ENCODE data around the gene CCDC134.

The CCDC134 gene

DNA sequence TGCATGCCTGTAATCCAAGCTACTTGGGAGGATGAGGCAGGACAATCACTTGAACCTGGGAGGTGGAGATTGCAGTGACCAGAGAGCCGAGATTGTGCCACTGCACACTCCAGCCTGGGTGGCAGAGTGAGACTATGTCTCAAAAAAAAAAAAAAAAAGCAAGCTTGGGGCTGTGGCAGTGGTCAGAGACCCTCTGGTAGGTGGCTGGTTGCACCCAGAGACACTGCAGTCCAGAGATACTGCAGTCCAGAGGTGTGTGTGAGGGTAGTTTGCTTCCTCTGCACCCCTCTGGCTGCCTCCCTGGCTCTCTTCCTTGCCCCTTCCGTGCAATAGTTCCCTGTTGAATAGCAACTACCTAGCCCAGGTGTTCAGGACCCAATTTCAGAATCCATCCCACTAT, 1.7 kb upstream of the CCDC134 start:
- Histone ChIP-seq H3K9me2 (ENCODE audit: low read depth, low read length) (no peaks in the 10 kb centered on the region), H3K79me2 (ENCODE audit: insufficient read depth, low read length) (peaks cover 15% of the 10 kb centered on the region), H2AFZ (ENCODE audit: low read length) (no peak overlapping the region), H4K20me1 (ENCODE audit: insufficient read depth, low read length) (no peaks in the 10 kb centered on the region), H3K27ac (ENCODE audit: low read depth, low read length, poor library complexity, severe bottlenecking) (no peak overlapping the region), H3K36me3 (ENCODE audit: insufficient read depth, low read length) (no peaks in the 10 kb centered on the region; the same call in 1 of the 2 replicates), H3K4me3 (ENCODE audit: low read depth, low read length, poor library complexity, severe bottlenecking) (no peak overlapping the region), H3K4me1 (ENCODE audit: insufficient read depth, low read length, severe bottlenecking) (peaks cover 26% of the 10 kb centered on the region), H3F3A (ENCODE audit: insufficient read depth, low read length) (no peaks in the 10 kb centered on the region), H3K4me2 (ENCODE audit: low read length) (no peak overlapping the region), H3K27me3 (ENCODE audit: insufficient read depth, low read length) (no peaks in the 10 kb centered on the region), H3K9ac (ENCODE audit: low read length) (no peak overlapping the region), H3K9me3 (ENCODE audit: low read length) (no peaks in the 10 kb centered on the region)
- TF ChIP-seq, protein P1, sequence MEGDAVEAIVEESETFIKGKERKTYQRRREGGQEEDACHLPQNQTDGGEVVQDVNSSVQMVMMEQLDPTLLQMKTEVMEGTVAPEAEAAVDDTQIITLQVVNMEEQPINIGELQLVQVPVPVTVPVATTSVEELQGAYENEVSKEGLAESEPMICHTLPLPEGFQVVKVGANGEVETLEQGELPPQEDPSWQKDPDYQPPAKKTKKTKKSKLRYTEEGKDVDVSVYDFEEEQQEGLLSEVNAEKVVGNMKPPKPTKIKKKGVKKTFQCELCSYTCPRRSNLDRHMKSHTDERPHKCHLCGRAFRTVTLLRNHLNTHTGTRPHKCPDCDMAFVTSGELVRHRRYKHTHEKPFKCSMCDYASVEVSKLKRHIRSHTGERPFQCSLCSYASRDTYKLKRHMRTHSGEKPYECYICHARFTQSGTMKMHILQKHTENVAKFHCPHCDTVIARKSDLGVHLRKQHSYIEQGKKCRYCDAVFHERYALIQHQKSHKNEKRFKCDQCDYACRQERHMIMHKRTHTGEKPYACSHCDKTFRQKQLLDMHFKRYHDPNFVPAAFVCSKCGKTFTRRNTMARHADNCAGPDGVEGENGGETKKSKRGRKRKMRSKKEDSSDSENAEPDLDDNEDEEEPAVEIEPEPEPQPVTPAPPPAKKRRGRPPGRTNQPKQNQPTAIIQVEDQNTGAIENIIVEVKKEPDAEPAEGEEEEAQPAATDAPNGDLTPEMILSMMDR (IDR thresholded peaks at IDR 0.05; ENCODE audit: low read length) = no peak
- no peak for TF ChIP-seq EZH2 (IDR thresholded peaks at IDR 0.05; ENCODE audit: borderline replicate concordance, low read length)

- Histone ChIP-seq H3K9ac (ENCODE audit: low read length) (peak overlapping the region; percentile 91), H3F3A (ENCODE audit: insufficient read depth, low read length) (no peaks in the 10 kb centered on the region), H4K20me1 (ENCODE audit: insufficient read depth, low read length) (no peaks in the 10 kb centered on the region), H3K9me3 (ENCODE audit: low read length) (no peaks in the 10 kb centered on the region), H3K27me3 (ENCODE audit: insufficient read depth, low read length) (no peaks in the 10 kb centered on the region), H3K9me2 (ENCODE audit: low read depth, low read length) (no peaks in the 10 kb centered on the region), H3K36me3 (ENCODE audit: insufficient read depth, low read length) (no peaks in the 10 kb centered on the region), H3K27ac (ENCODE audit: low read depth, low read length, poor library complexity, severe bottlenecking) (peak overlapping the region; percentile 24), H3K4me3 (ENCODE audit: low read depth, low read length, poor library complexity, severe bottlenecking) (peak overlapping the region; percentile 90), H3K4me1 (ENCODE audit: insufficient read depth, low read length, severe bottlenecking) (peaks cover 31% of the 10 kb centered on the region), H2AFZ (ENCODE audit: low read length) (no peak overlapping the region), H3K79me2 (ENCODE audit: insufficient read depth, low read length) (peaks cover 15% of the 10 kb centered on the region), H3K4me2 (ENCODE audit: low read length) (peak overlapping the region; percentile 76)
- no peak for TF ChIP-seq EZH2 (IDR thresholded peaks at IDR 0.05; ENCODE audit: borderline replicate concordance, low read length)
- TF ChIP-seq, protein P1 (IDR thresholded peaks at IDR 0.05; ENCODE audit: low read length) = no peak
Observed at GRCh38 chr22:41799486-41800347, 762 bp upstream of the CCDC134 start.

DNA sequence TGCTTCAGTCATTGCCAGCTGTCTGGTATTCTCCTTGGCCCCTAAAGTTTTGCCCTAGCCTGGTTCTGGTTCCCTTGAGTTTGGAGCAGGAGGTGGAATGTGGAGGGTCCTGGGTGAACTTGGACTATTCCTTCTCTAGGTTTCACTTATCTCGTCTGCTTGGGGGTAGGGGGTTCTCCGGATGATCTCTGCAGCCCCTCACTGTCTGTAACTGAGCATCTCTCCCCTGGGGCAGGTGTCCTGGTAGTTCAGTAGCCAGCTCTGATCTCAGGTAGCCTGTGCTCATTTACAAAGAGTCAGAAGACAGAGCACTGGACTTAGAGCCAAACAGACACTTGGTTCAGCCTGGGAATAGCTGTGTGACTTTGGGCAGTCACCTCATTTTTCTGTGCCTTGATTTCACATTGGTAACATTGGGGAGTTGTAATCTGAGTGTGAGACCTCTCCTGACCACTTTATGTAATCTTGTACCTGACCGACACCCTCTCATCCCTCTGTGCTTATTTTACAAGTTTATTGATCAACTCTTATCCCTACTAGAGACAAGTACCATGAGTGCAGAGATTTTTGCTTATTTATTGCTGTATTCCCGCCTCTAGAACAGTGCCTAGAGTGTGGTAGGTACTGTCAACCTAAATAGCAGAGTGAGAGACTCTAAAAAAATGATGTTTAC, 804 bp downstream of the CCDC134 start:
- no peaks in the 10 kb centered on the region for H3K9me3 ChIP-seq (ENCODE audit: low read length)
- TF ChIP-seq, protein P1 (IDR thresholded peaks at IDR 0.05; ENCODE audit: low read length) = no peak
- TF ChIP-seq EZH2 (IDR thresholded peaks at IDR 0.05; ENCODE audit: borderline replicate concordance, low read length) = no peak
- no peaks in the 10 kb centered on the region for H3K27me3 ChIP-seq (ENCODE audit: insufficient read depth, low read length)
- peaks cover 15% of the 10 kb centered on the region for H3K79me2 ChIP-seq (ENCODE audit: insufficient read depth, low read length)
- peak overlapping the region; percentile 19; the same call in 1 of the 2 replicates for H2AFZ ChIP-seq (ENCODE audit: low read length)
- H3K9ac ChIP-seq (ENCODE audit: low read length) = peak overlapping the region; percentile 91
- peaks cover 45% of the 10 kb centered on the region for H3K4me1 ChIP-seq (ENCODE audit: insufficient read depth, low read length, severe bottlenecking)
- peak overlapping the region; percentile 34 for H3K27ac ChIP-seq (ENCODE audit: low read depth, low read length, poor library complexity, severe bottlenecking)
- no peaks in the 10 kb centered on the region for H4K20me1 ChIP-seq (ENCODE audit: insufficient read depth, low read length)
- peak overlapping the region; percentile 90 for H3K4me3 ChIP-seq (ENCODE audit: low read depth, low read length, poor library complexity, severe bottlenecking)
- H3K36me3 ChIP-seq (ENCODE audit: insufficient read depth, low read length) = no peaks in the 10 kb centered on the region
- no peaks in the 10 kb centered on the region for H3K9me2 ChIP-seq (ENCODE audit: low read depth, low read length)
- no peaks in the 10 kb centered on the region for H3F3A ChIP-seq (ENCODE audit: insufficient read depth, low read length)
- H3K4me2 ChIP-seq (ENCODE audit: low read length) = peak overlapping the region; percentile 76
